Lower lobe of right lung (tissue), 2 donors: Measurements from ENCODE around the gene BBC3. TPM values are rescaled to one million over a fixed set of nuclear protein-coding genes. Genes with fewer than 3 reads are reported as not detected.

ENCODE experiments used
- ATAC-seq, 2 donors: fragments of 200-7000 bp; cut with Tn5 transposase; one replicate each; pipeline ENCODE4 v1.9.1; 2020 to 2022; ENCODE audit warnings: mild to moderate bottlenecking in 2 of 2, moderate library complexity in 2 of 2
- DNase-seq: peaks from one replicate; pipeline ENCODE4 v3.0.0-alpha.2; 2020
- H3K27ac ChIP-seq: fragments of 200-600 bp; one replicate; pipeline ENCODE4 v1.8.0; 2022
- H3K27me3 ChIP-seq: fragments of 200-600 bp; one replicate; pipeline ENCODE4 v1.8.0; 2022; ENCODE audit warnings: low read depth
- H3K36me3 ChIP-seq: fragments of 200-600 bp; one replicate; pipeline ENCODE4 v1.8.0; 2022; ENCODE audit warnings: mild to moderate bottlenecking
- H3K4me1 ChIP-seq: fragments of 200-600 bp; one replicate; pipeline ENCODE4 v1.8.0; 2022
- H3K4me3 ChIP-seq: fragments of 200-600 bp; one replicate; pipeline ENCODE4 v1.8.0; 2022; ENCODE audit warnings: mild to moderate bottlenecking
- H3K9me3 ChIP-seq: fragments of 200-600 bp; one replicate; pipeline ENCODE4 v1.8.0; 2022
- CTCF ChIP-seq: fragments of 200-600 bp; IDR thresholded peaks from one replicate; pipeline ENCODE4 v1.8.0; 2022; ENCODE audit warnings: antibody characterized with exemption, mild to moderate bottlenecking
- intact Hi-C: fragments of 100-400 bp; cut with DNase I; formaldehyde crosslinking; loops from one replicate; pipeline ENCODE4 v1.11.0; 2022
- total RNA-seq: library from RNA; stranded (reverse); fragmentation: NEBNext Ultra II Directional; extraction: Animal tissue kit (Norgen Biotek cat#: 25700); gene quantifications from one replicate; pipeline ENCODE4 v1.2.1, GENCODE V29; 2021
- donor health status: DM: no; HTN: yes; CAD: no; lungs with severe emphysema.

The BBC3 gene
- total RNA-seq, 1 donor from 2014 or later: 18.5 TPM

- Histone ChIP-seq H3K4me1 (peaks cover 49% of the 10 kb centered on the region), H3K9me3 (no peaks in the 10 kb centered on the region), H3K4me3 (peak overlapping the region; percentile 40), H3K36me3 (no peaks in the 10 kb centered on the region), H3K27ac (peak overlapping the region; percentile 61), H3K27me3 (peaks cover 14% of the 10 kb centered on the region)
- peak; percentile 99 for TF ChIP-seq CTCF
- peak; percentile 94 for DNase-seq
- intact Hi-C loops: no loop called here
- peak; percentile 92 to 93 for ATAC-seq
These were observed 13.0 kb upstream of the BBC3 start for GRCh38 chr19:47243776-47244547.

- peaks cover 14% of the 10 kb centered on the region for H3K27me3 ChIP-seq
- H3K4me3 ChIP-seq: peak overlapping the region; percentile 40
- no peak for TF ChIP-seq CTCF
These were observed 12.4 kb upstream of the BBC3 start for GRCh38 chr19:47243364-47243775.

DNA sequence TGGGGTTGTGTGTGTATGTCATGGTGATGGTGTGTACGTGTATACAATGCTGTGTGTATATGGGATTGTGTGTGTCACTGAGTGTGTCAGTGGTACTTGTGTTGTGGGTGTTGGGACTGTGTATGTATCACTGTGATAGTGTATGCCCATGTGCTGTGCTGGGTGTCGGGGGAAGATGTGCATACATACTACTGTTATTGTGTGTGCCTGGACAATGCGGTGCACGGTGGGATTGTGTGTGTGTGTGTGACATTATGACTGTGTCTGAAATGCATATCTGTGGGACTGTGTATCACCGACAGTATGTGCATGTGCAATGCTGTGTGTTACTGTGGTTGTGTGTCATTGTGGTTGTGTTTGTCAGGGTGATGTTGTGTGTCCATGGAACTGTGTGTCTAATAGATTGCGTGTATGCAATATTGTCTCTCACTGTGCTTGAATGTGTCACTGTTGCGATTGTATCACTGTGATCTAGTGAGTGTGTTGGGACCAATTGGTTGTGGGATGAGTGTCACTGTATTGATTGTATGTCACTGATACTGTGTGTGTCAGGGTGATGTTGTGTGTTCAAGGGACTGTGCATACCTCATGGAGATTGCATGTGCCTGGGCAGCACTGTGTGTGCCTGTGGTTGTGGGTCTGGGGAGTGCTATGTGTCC is 11.0 kb upstream of the BBC3 start:
- Histone ChIP-seq H3K9me3 (no peaks in the 10 kb centered on the region), H3K36me3 (no peaks in the 10 kb centered on the region), H3K27ac (no peak overlapping the region), H3K4me1 (peaks cover 41% of the 10 kb centered on the region), H3K27me3 (peaks cover 14% of the 10 kb centered on the region), H3K4me3 (no peak overlapping the region)
- no peak for ATAC-seq
- intact Hi-C loops: no loop called here
- DNase-seq: no peak
- no peak for TF ChIP-seq CTCF

More at GRCh38 chr19:47243364-47243775, 12.4 kb upstream of the BBC3 start:
- intact Hi-C loops: no loop called here
- H3K27ac ChIP-seq: peak overlapping the region; percentile 36
- ATAC-seq (no peak), DNase-seq (no peak)
- no peaks in the 10 kb centered on the region for H3K9me3 ChIP-seq
- H3K4me1 ChIP-seq: peaks cover 49% of the 10 kb centered on the region
- H3K36me3 ChIP-seq: no peaks in the 10 kb centered on the region

DNA sequence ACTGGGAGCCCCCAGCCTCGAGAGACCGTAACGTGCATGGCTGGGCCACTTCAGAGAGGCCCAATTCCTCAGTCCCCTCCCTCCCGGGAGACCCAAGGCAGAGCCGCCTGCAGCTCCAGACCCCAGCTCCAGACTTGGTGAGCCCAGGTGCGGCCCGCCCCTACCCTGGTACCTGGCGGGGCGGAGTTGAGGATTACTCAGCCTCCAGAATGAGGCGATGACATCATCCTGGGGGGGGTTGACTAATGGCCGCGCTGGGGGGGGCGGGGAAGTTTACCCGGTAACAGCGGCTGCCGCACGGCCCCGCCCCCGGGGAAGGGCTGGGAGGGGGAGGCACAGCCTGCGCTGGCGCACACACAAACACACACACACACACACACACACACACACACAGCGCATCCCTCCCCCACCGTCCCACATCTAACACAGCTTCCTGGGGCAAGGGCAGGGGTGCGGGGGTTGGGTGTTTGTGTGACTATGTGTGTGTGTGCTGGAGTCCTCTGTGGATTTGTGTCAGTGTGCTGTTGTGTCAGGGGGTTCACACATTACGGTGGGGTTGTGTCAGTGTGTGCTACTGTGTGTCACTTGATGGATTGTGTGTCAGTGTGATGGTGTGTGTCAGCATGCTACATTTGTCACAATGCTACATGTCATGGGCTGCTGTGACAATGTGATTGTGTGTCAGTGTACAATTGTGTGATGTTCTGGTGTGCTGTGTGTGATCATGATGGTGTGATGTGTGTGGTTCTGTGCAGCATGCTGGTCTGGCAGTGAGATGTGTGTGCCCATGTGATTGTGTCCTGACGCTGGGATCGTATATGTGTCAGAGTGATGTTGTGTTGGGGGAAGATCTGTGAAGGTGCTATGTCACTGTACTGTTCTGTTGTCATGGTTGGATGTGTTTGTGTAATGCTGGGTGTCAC is 10.3 kb upstream of the BBC3 start:
- peaks cover 14% of the 10 kb centered on the region for H3K27me3 ChIP-seq
- H3K4me3 ChIP-seq: no peak overlapping the region
- intact Hi-C loops: no loop called here
- TF ChIP-seq CTCF: no peak
- peaks cover 41% of the 10 kb centered on the region for H3K4me1 ChIP-seq
- DNase-seq: peak; percentile 83
- no peaks in the 10 kb centered on the region for H3K36me3 ChIP-seq
- no peaks in the 10 kb centered on the region for H3K9me3 ChIP-seq
- peak; percentile 76 to 77 for ATAC-seq
- no peak overlapping the region for H3K27ac ChIP-seq

DNA sequence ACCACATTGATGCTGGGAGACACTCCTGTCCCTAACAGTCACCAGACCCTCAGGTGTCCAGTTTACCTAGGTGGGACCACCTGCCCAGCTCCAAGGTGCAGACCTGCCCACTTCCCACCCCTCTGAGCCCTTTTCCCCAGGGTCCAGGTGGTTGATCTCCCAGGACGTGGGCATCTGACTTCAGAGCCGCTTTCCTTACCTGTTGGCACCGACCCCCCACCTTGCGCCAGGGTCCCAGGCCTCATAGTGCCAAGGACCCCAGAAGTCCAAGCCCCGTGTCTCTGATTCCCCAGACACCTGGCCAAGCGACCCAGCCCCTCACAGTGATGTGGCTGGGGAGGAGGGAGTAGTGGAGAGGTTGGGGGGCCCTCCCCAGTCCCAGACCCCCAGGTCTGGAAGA is 9.6 kb upstream of the BBC3 start:
- peaks cover 41% of the 10 kb centered on the region for H3K4me1 ChIP-seq
- no peak for DNase-seq
- intact Hi-C loops: no loop called here

More for the DNA sequence above, 9.6 kb upstream of the BBC3 start:
- no peak for TF ChIP-seq CTCF
- peaks cover 14% of the 10 kb centered on the region for H3K27me3 ChIP-seq
- H3K9me3 ChIP-seq: no peaks in the 10 kb centered on the region
- no peak overlapping the region for H3K4me3 ChIP-seq
- no peaks in the 10 kb centered on the region for H3K36me3 ChIP-seq
- ATAC-seq: no peak
- H3K27ac ChIP-seq: no peak overlapping the region
